ENCODE data around the gene CCDC82.

Gene CCDC82

DNA sequence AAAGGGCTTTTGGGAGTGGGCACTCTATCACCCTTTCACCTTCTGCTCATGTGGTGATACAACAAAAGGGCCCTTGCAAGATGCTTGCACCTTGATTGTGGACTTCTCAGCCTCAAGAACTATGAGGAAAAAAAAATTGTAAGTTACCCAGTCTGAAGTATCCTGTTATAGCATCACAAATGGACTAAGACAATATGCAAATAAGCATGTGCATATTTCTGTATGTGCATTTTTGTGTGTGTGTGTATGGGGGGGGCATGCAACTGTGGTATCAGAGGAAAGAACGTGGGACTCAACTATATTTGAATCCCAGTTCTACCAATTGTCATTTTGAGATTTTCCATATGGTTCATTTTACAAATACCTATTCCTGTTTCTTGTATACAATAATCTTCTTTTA lies 11.0 kb upstream of the CCDC82 start:
- peaks cover 0 to 2% (median 0%) of the 10 kb centered on the region in 4 experiments for H3K36me3 ChIP-seq (ENCODE audit: control insufficient read depth in 4 of 4, insufficient read depth in 4 of 4, low read length in 3 of 4)
- DNase-seq = no peak
- H3K4me3 ChIP-seq (ENCODE audit: control insufficient read depth in 1 of 7, extremely low read depth in 1 of 7, insufficient read depth in 4 of 7, low read depth in 2 of 7, low read length in 6 of 7) = no peak overlapping the region
- H3K27me3 ChIP-seq (replicated peaks in 2 of 5; ENCODE audit: control insufficient read depth in 4 of 5, insufficient read depth in 5 of 5, low read length in 4 of 5) = no peaks in the 10 kb centered on the region
- no peaks in the 10 kb centered on the region for H3K9me3 ChIP-seq (ENCODE audit: control extremely low read depth in 1 of 5, control insufficient read depth in 4 of 5, insufficient read depth in 2 of 5, low read depth in 1 of 5, low read length in 4 of 5)
- WGBS (ENCODE audit: insufficient coverage) = no CpG with 5 or more reads among the region's 1 CpG
- POLR2A ChIA-PET = interaction anchor here (0.6 kb wide), 1 partner anchor 433 kb away, joined by 5 read pairs; no protein-coding TSS in a partner anchor
- H3K27ac ChIP-seq (ENCODE audit: insufficient read depth in 1 of 2, low read depth in 1 of 2, low read length in 2 of 2, poor library complexity in 1 of 2, severe bottlenecking in 2 of 2) = no peak overlapping the region
- CTCF ChIA-PET = no interaction called here
- H3K4me1 ChIP-seq (ENCODE audit: control extremely low read depth in 1 of 4, control insufficient read depth in 4 of 4, insufficient read depth in 4 of 4, low read length in 3 of 4) = no peaks in the 10 kb centered on the region

DNA sequence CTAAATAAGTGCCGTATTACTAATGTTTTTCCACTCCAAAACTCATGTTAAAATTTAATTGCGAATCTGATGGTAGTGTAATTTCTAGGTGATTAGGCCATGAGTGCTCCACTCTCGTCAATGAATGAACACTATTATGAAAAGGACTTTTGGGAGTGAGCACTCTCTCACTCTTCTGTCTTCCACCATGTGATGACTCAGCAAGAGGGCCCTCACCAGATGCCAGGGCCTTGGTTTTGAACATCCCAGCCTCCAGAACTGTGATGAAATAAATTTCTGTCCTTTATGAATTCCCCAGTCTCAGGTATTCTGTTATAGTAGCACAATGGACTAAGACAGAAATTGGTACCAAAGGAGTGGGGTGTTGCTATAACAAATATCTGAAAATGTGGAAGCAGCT lies 8.2 kb upstream of the CCDC82 start:
- Histone ChIP-seq H3K4me1 (ENCODE audit: control extremely low read depth in 1 of 4, control insufficient read depth in 4 of 4, insufficient read depth in 4 of 4, low read length in 3 of 4) (no peaks in the 10 kb centered on the region), H3K27me3 (replicated peaks in 2 of 5; ENCODE audit: control insufficient read depth in 4 of 5, insufficient read depth in 5 of 5, low read length in 4 of 5) (no peaks in the 10 kb centered on the region), H3K4me3 (ENCODE audit: control insufficient read depth in 1 of 7, extremely low read depth in 1 of 7, insufficient read depth in 4 of 7, low read depth in 2 of 7, low read length in 6 of 7) (no peak overlapping the region), H3K9me3 (ENCODE audit: control extremely low read depth in 1 of 5, control insufficient read depth in 4 of 5, insufficient read depth in 2 of 5, low read depth in 1 of 5, low read length in 4 of 5) (no peaks in the 10 kb centered on the region), H3K36me3 (ENCODE audit: control insufficient read depth in 4 of 4, insufficient read depth in 4 of 4, low read length in 3 of 4) (peaks cover 0 to 2% (median 0%) of the 10 kb centered on the region in 4 experiments), H3K27ac (ENCODE audit: insufficient read depth in 1 of 2, low read depth in 1 of 2, low read length in 2 of 2, poor library complexity in 1 of 2, severe bottlenecking in 2 of 2) (no peak overlapping the region)
- WGBS (ENCODE audit: insufficient coverage) = 100% methylated on average over 2 of the region's 3 CpGs
- CTCF ChIA-PET = interaction anchor here (0.8 kb wide), 1 partner anchor 8 kb away, joined by 3 read pairs; the partner anchor contains the start of genes CCDC82 and JRKL
- POLR2A ChIA-PET = no interaction called here
- DNase-seq = no peak

DNA sequence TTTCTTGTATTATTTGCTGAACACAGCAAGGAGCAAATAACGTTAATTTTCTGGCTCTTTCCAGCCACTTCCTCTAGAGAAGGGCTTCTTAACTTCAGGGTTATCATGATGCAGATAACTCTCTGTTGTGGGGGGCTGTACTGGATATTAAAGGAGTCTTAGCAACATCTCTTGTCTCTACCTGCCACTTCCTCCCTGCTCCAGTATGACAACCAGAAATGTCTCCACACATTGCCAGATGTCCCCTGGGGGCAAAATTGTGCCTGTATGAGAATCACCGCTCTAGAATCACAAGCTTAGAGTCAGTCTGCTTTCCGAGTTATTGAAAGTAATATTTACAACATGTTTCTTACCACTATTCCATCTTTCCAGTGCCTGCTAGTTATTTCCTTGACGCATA lies 6.9 kb upstream of the CCDC82 start:
- CTCF ChIA-PET = interaction anchor here (1.0 to 2.8 kb wide), 5 partner anchors 8 to 341 kb away, joined by 3 to 10 read pairs (median 3); no protein-coding TSS in a partner anchor
- peaks cover 0 to 2% (median under 1%) of the 10 kb centered on the region in 4 experiments for H3K36me3 ChIP-seq (ENCODE audit: control insufficient read depth in 4 of 4, insufficient read depth in 4 of 4, low read length in 3 of 4)
- POLR2A ChIA-PET = no interaction called here

DNA sequence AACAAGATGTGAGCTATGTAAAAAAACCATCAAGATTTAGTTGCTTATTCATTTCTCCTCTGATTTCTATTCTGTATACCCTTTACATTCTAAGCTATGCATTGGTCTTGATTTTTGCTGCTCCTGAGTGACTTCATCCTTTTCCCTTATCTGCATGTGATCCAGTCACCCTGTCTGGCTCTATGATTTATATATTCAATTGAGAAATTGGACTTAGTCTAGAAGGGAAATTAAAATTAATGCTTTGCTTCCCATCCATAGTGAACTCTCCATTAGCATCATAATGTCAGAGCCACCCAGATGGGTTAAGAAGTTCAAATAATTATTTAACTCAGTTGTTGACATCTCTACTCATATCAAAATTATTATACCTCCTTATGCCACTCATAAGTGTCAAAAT lies 5.1 kb upstream of the CCDC82 start:
- CTCF ChIA-PET = interaction anchor here (1.0 to 3.9 kb wide), 12 partner anchors 24 to 1240 kb away, joined by 3 to 23 read pairs (median 4); partner anchors contain the start of gene MAML2
- POLR2A ChIA-PET = no interaction called here

More for the DNA sequence above, 6.9 kb upstream of the CCDC82 start:
- H3K9me3 ChIP-seq (ENCODE audit: control extremely low read depth in 1 of 5, control insufficient read depth in 4 of 5, insufficient read depth in 2 of 5, low read depth in 1 of 5, low read length in 4 of 5) = no peaks in the 10 kb centered on the region
- no peak overlapping the region for H3K4me3 ChIP-seq (ENCODE audit: control insufficient read depth in 1 of 7, extremely low read depth in 1 of 7, insufficient read depth in 4 of 7, low read depth in 2 of 7, low read length in 6 of 7)
- H3K4me1 ChIP-seq (ENCODE audit: control extremely low read depth in 1 of 4, control insufficient read depth in 4 of 4, insufficient read depth in 4 of 4, low read length in 3 of 4) = no peaks in the 10 kb centered on the region
- WGBS (ENCODE audit: insufficient coverage) = 78% methylated on average over 3 of the region's 4 CpGs
- peak in 1 of 3 donors; percentile 13 for DNase-seq
- no peaks in the 10 kb centered on the region for H3K27me3 ChIP-seq (replicated peaks in 2 of 5; ENCODE audit: control insufficient read depth in 4 of 5, insufficient read depth in 5 of 5, low read length in 4 of 5)
- no peak overlapping the region for H3K27ac ChIP-seq (ENCODE audit: insufficient read depth in 1 of 2, low read depth in 1 of 2, low read length in 2 of 2, poor library complexity in 1 of 2, severe bottlenecking in 2 of 2)

DNA sequence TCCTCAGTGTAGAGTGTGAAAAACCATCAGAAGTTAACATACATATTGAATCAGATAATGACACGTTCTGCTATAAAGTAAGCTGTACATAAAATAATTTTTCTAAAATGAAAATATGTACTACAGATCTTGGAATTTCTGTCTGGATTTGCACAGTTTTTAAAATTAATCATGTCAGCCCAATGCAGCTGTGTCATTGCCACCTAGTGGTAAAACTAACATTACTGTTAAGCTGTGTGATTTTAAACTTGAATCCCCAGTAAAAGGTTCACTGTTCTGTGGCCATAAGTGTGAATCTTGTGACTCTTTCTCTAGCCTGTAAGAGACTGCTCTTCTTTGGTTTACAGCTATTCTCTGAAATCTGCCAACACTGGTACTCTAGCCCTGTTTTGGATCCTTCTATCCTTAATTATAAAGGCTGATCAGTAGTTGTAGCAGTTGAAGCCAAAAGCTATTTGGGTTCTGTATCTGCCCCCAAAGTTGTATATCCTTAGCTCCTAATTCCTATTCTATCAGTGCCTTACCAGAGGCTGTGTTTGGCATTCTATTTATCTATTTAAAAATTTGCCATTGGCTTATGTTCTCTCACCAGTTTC lies 4.1 kb upstream of the CCDC82 start:
- Histone ChIP-seq H3K4me1 (ENCODE audit: control extremely low read depth in 1 of 4, control insufficient read depth in 4 of 4, insufficient read depth in 4 of 4, low read length in 3 of 4) (peaks cover 5 to 13% (median 12%) of the 10 kb centered on the region in 4 experiments), H3K27me3 (replicated peaks in 2 of 5; ENCODE audit: control insufficient read depth in 4 of 5, insufficient read depth in 5 of 5, low read length in 4 of 5) (no peaks in the 10 kb centered on the region), H3K27ac (ENCODE audit: insufficient read depth in 1 of 2, low read depth in 1 of 2, low read length in 2 of 2, poor library complexity in 1 of 2, severe bottlenecking in 2 of 2) (no peak overlapping the region), H3K9me3 (ENCODE audit: control extremely low read depth in 1 of 5, control insufficient read depth in 4 of 5, insufficient read depth in 2 of 5, low read depth in 1 of 5, low read length in 4 of 5) (no peaks in the 10 kb centered on the region), H3K4me3 (ENCODE audit: control insufficient read depth in 1 of 7, extremely low read depth in 1 of 7, insufficient read depth in 4 of 7, low read depth in 2 of 7, low read length in 6 of 7) (no peak overlapping the region), H3K36me3 (ENCODE audit: control insufficient read depth in 4 of 4, insufficient read depth in 4 of 4, low read length in 3 of 4) (peaks cover 0 to 5% (median under 1%) of the 10 kb centered on the region in 4 experiments)
- WGBS (ENCODE audit: insufficient coverage) = no CpG with 5 or more reads among the region's 1 CpG
- ChIA-PET CTCF (interaction anchor here (0.7 to 3.9 kb wide), 18 partner anchors 10 to 1239 kb away, joined by 3 to 23 read pairs (median 4); partner anchors contain the start of gene MAML2), POLR2A (no interaction called here)
- peak; percentile 35 to 59 (median 57) for DNase-seq

More for the DNA sequence above, 5.1 kb upstream of the CCDC82 start:
- Histone ChIP-seq H3K4me1 (ENCODE audit: control extremely low read depth in 1 of 4, control insufficient read depth in 4 of 4, insufficient read depth in 4 of 4, low read length in 3 of 4) (peaks cover 2 to 12% (median 9%) of the 10 kb centered on the region in 4 experiments), H3K27me3 (replicated peaks in 2 of 5; ENCODE audit: control insufficient read depth in 4 of 5, insufficient read depth in 5 of 5, low read length in 4 of 5) (no peaks in the 10 kb centered on the region), H3K9me3 (ENCODE audit: control extremely low read depth in 1 of 5, control insufficient read depth in 4 of 5, insufficient read depth in 2 of 5, low read depth in 1 of 5, low read length in 4 of 5) (no peaks in the 10 kb centered on the region), H3K36me3 (ENCODE audit: control insufficient read depth in 4 of 4, insufficient read depth in 4 of 4, low read length in 3 of 4) (peaks cover 0 to 5% (median under 1%) of the 10 kb centered on the region in 4 experiments), H3K4me3 (ENCODE audit: control insufficient read depth in 1 of 7, extremely low read depth in 1 of 7, insufficient read depth in 4 of 7, low read depth in 2 of 7, low read length in 6 of 7) (no peak overlapping the region), H3K27ac (ENCODE audit: insufficient read depth in 1 of 2, low read depth in 1 of 2, low read length in 2 of 2, poor library complexity in 1 of 2, severe bottlenecking in 2 of 2) (no peak overlapping the region)
- DNase-seq = no peak

DNA sequence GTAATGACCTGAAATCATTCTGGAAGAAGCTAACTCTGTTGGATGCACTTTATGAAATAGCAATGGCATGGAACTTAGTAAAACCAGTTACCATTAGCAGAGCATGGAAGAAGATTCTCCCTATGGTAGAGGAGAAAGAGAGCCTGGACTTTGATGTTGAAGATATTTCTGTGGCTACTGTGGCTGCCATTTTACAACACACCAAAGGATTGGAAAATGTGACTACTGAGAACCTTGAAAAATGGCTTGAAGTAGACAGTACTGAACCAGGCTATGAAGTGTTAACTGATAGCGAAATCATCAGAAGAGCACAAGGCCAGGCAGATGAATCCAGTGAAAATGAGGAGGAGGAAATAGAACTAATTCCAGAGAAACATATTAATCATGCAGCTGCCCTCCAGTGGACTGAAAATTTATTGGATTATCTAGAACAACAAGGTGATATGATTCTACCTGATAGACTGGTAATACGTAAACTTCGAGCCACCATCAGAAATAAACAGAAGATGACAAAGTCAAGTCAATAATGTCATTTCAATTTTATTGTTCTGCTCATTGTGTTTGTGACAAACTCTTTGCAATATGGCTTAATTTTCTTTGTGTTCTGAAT lies 2.1 kb upstream of the CCDC82 start:
- H3K27me3 ChIP-seq (replicated peaks in 2 of 5; ENCODE audit: control insufficient read depth in 4 of 5, insufficient read depth in 5 of 5, low read length in 4 of 5) = no peaks in the 10 kb centered on the region
- H3K27ac ChIP-seq (ENCODE audit: insufficient read depth in 1 of 2, low read depth in 1 of 2, low read length in 2 of 2, poor library complexity in 1 of 2, severe bottlenecking in 2 of 2) = no peak overlapping the region
- 100% methylated on average over 2 of the region's 3 CpGs for whole genome bisulfite sequencing (ENCODE audit: insufficient coverage)
- H3K9me3 ChIP-seq (ENCODE audit: control extremely low read depth in 1 of 5, control insufficient read depth in 4 of 5, insufficient read depth in 2 of 5, low read depth in 1 of 5, low read length in 4 of 5) = no peaks in the 10 kb centered on the region
- ChIA-PET POLR2A (no interaction called here), CTCF (interaction anchor here (1.3 to 3.9 kb wide), 2 partner anchors 49 to 555 kb away, joined by 3 to 23 read pairs; partner anchors contain the start of gene MAML2)
- peaks cover 0 to 5% (median 0%) of the 10 kb centered on the region in 4 experiments for H3K36me3 ChIP-seq (ENCODE audit: control insufficient read depth in 4 of 4, insufficient read depth in 4 of 4, low read length in 3 of 4)
- no peak for DNase-seq
- H3K4me3 ChIP-seq (ENCODE audit: control insufficient read depth in 1 of 7, extremely low read depth in 1 of 7, insufficient read depth in 4 of 7, low read depth in 2 of 7, low read length in 6 of 7) = no peak overlapping the region
- H3K4me1 ChIP-seq (ENCODE audit: control extremely low read depth in 1 of 4, control insufficient read depth in 4 of 4, insufficient read depth in 4 of 4, low read length in 3 of 4) = peaks cover 12 to 19% (median 18%) of the 10 kb centered on the region in 4 experiments

DNA sequence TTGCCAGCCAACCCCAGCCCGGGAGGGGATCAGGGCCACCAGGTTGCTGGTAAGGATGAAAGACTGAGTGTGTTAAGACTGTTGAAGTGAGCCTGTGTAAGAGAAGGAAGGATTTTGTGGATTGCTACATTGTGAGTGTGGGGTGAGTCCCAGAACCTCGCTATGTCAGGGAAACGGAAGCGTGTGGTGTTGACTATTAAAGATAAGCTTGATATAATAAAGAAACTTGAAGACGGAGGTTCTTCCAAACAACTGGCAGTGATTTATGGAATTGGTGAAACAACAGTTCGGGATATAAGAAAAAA lies 728 bp upstream of the CCDC82 start:
- H3K4me1 ChIP-seq (ENCODE audit: control extremely low read depth in 1 of 4, control insufficient read depth in 4 of 4, insufficient read depth in 4 of 4, low read length in 3 of 4) = peaks cover 12 to 19% (median 18%) of the 10 kb centered on the region in 4 experiments
- H3K27ac ChIP-seq (ENCODE audit: insufficient read depth in 1 of 2, low read depth in 1 of 2, low read length in 2 of 2, poor library complexity in 1 of 2, severe bottlenecking in 2 of 2) = peak overlapping the region; percentile 82 to 92
- WGBS (ENCODE audit: insufficient coverage) = 6% methylated on average over 6 of the region's 6 CpGs
- ChIA-PET CTCF (interaction anchor here (1.0 to 2.2 kb wide), 3 partner anchors 19 to 52 kb away, joined by 3 to 13 read pairs (median 3); partner anchors contain the start of gene MAML2), POLR2A (no interaction called here)
- DNase-seq = peak; percentile 40 to 84 (median 74)
- H3K27me3 ChIP-seq (replicated peaks in 2 of 5; ENCODE audit: control insufficient read depth in 4 of 5, insufficient read depth in 5 of 5, low read length in 4 of 5) = no peaks in the 10 kb centered on the region
- no peaks in the 10 kb centered on the region for H3K9me3 ChIP-seq (ENCODE audit: control extremely low read depth in 1 of 5, control insufficient read depth in 4 of 5, insufficient read depth in 2 of 5, low read depth in 1 of 5, low read length in 4 of 5)
- H3K36me3 ChIP-seq (ENCODE audit: control insufficient read depth in 4 of 4, insufficient read depth in 4 of 4, low read length in 3 of 4) = peaks cover 0 to 13% (median 2%) of the 10 kb centered on the region in 4 experiments
- peak overlapping the region; percentile 81 to 99 (median 94) for H3K4me3 ChIP-seq (ENCODE audit: control insufficient read depth in 1 of 7, extremely low read depth in 1 of 7, insufficient read depth in 4 of 7, low read depth in 2 of 7, low read length in 6 of 7)

All from common myeloid progenitor, CD34-positive (primary cell).